ENCODE measurements around the gene PRKG1. TPM values are rescaled to one million over a fixed set of nuclear protein-coding genes. Genes with fewer than 3 reads are reported as not detected.

PRKG1 gene
- total RNA-seq, 1 experiment from 2014 or later, result 16.5 TPM

- CTCF ChIA-PET, result no interaction called here
- H3K4me3 Mint-ChIP-seq, result no peak overlapping the region
Observed at GRCh38 chr10:52228556-52228955, 1154.3 kb downstream of the PRKG1 start.

More at GRCh38 chr10:52228556-52228955, 1154.3 kb downstream of the PRKG1 start:
- no peaks in the 10 kb centered on the region for H3K36me3 Mint-ChIP-seq
- H3K27me3 Mint-ChIP-seq (ENCODE audit: low read depth), result no peaks in the 10 kb centered on the region
- ATAC-seq (no peak), DNase-seq (ENCODE audit: low spot score) (no peak)
- TF ChIP-seq SMAD3 (CRISPR knock-in tag; IDR thresholded peaks at IDR 0.05; ENCODE audit: borderline replicate concordance), result no peak
- no peak for TF ChIP-seq OVOL2 (CRISPR knock-in tag; IDR thresholded peaks at IDR 0.05; ENCODE audit: borderline replicate concordance)
- no peak for TF ChIP-seq USF1 (CRISPR knock-in tag; IDR thresholded peaks at IDR 0.05)
- no peak for TF ChIP-seq CTCF (IDR thresholded peaks at IDR 0.05)
- no peak for TF ChIP-seq STAT6 (CRISPR knock-in tag; conservative IDR thresholded peaks at IDR 0.05; ENCODE audit: low read depth)
- TF ChIP-seq E2F1 (CRISPR knock-in tag; IDR thresholded peaks at IDR 0.05), result no peak
- TF ChIP-seq NR1H2 (CRISPR knock-in tag; IDR thresholded peaks at IDR 0.05), result no peak
- no peak for TF ChIP-seq RORB (CRISPR knock-in tag; IDR thresholded peaks at IDR 0.05)
- no peak for TF ChIP-seq ZNF263 (CRISPR knock-in tag; IDR thresholded peaks at IDR 0.05; ENCODE audit: low read depth)
- TF ChIP-seq RELA (CRISPR knock-in tag; IDR thresholded peaks at IDR 0.05; ENCODE audit: borderline replicate concordance), result no peak
- TF ChIP-seq IRF2 (CRISPR knock-in tag; IDR thresholded peaks at IDR 0.05; ENCODE audit: borderline replicate concordance, low read depth), result no peak
- TF ChIP-seq ATF2 (CRISPR knock-in tag; IDR thresholded peaks at IDR 0.05; ENCODE audit: borderline replicate concordance, low read depth), result no peak
- TF ChIP-seq MYBL2 (CRISPR knock-in tag; IDR thresholded peaks at IDR 0.05), result no peak
- peaks cover 12% of the 10 kb centered on the region for H3K4me1 Mint-ChIP-seq
- POLR2A ChIA-PET, result no interaction called here
- H3K9me3 Mint-ChIP-seq, result peaks cover 10% of the 10 kb centered on the region
- H3K27ac Mint-ChIP-seq, result no peak overlapping the region

Measured in WTC11 (cell line).